ENCODE measurements around the gene CD59. TPM values are rescaled to one million over a fixed set of nuclear protein-coding genes. Genes with fewer than 3 reads are reported as not detected.

Gene CD59
- total and polyA plus RNA-seq, 2 of the 13 experiments (the other 11 are each of a cell fraction or from before 2014, with no cell fraction given): 127 to 289 TPM

DNA sequence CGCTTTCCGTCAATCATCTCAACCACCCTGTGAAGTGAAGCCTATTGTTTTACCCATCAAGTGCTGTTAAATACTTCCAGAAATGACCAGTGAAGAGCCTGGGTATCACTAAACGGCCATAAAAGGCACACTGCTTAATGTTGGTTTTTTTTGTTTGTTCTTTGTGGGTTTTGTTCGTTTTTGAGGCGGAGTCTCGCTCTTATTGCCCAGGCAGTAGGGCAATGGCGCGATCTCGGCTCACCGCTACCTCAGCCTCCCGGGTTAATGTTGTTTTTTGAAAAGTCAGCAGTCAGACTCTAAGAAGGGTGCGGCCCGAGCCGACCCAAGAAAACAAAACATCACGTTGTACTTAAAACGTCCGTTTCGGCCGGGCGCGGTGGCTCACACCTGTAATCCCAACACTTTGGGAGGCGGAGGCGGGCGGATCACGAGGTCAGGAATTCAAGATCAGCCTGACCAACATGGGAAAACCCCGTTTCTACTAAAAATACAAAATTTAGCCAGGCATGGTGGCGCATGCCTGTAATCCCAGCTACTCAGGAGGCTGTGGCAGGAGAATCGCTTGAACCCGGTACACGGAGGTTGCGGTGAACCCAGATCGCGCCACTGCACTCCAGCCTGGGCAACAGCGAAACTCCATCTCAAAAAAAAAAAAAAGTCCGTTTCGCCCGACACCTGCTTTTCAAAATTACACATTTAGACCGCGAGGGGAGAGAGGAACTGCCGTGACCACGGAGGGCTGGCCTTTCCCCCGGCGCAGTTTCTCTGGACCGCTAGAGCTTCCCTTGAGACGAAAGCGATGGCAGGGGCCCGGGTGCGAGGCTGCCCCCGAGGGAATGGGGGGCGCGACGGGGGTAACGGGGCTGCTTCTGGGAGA lies 714 bp downstream of the CD59 start (continued):
- TF ChIP-seq, protein P1, sequence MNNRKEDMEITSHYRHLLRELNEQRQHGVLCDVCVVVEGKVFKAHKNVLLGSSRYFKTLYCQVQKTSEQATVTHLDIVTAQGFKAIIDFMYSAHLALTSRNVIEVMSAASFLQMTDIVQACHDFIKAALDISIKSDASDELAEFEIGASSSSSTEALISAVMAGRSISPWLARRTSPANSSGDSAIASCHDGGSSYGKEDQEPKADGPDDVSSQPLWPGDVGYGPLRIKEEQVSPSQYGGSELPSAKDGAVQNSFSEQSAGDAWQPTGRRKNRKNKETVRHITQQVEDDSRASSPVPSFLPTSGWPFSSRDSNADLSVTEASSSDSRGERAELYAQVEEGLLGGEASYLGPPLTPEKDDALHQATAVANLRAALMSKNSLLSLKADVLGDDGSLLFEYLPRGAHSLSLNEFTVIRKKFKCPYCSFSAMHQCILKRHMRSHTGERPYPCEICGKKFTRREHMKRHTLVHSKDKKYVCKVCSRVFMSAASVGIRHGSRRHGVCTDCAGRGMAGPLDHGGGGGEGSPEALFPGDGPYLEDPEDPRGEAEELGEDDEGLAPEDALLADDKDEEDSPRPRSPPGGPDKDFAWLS (CRISPR knock-in tag; IDR thresholded peaks at IDR 0.05; ENCODE audit: borderline replicate concordance): no peak
- TF ChIP-seq, protein P2, sequence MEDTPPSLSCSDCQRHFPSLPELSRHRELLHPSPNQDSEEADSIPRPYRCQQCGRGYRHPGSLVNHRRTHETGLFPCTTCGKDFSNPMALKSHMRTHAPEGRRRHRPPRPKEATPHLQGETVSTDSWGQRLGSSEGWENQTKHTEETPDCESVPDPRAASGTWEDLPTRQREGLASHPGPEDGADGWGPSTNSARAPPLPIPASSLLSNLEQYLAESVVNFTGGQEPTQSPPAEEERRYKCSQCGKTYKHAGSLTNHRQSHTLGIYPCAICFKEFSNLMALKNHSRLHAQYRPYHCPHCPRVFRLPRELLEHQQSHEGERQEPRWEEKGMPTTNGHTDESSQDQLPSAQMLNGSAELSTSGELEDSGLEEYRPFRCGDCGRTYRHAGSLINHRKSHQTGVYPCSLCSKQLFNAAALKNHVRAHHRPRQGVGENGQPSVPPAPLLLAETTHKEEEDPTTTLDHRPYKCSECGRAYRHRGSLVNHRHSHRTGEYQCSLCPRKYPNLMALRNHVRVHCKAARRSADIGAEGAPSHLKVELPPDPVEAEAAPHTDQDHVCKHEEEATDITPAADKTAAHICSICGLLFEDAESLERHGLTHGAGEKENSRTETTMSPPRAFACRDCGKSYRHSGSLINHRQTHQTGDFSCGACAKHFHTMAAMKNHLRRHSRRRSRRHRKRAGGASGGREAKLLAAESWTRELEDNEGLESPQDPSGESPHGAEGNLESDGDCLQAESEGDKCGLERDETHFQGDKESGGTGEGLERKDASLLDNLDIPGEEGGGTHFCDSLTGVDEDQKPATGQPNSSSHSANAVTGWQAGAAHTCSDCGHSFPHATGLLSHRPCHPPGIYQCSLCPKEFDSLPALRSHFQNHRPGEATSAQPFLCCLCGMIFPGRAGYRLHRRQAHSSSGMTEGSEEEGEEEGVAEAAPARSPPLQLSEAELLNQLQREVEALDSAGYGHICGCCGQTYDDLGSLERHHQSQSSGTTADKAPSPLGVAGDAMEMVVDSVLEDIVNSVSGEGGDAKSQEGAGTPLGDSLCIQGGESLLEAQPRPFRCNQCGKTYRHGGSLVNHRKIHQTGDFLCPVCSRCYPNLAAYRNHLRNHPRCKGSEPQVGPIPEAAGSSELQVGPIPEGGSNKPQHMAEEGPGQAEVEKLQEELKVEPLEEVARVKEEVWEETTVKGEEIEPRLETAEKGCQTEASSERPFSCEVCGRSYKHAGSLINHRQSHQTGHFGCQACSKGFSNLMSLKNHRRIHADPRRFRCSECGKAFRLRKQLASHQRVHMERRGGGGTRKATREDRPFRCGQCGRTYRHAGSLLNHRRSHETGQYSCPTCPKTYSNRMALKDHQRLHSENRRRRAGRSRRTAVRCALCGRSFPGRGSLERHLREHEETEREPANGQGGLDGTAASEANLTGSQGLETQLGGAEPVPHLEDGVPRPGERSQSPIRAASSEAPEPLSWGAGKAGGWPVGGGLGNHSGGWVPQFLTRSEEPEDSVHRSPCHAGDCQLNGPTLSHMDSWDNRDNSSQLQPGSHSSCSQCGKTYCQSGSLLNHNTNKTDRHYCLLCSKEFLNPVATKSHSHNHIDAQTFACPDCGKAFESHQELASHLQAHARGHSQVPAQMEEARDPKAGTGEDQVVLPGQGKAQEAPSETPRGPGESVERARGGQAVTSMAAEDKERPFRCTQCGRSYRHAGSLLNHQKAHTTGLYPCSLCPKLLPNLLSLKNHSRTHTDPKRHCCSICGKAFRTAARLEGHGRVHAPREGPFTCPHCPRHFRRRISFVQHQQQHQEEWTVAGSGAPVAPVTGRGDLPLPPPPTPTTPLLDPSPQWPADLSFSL (CRISPR knock-in tag; IDR thresholded peaks at IDR 0.05): no peak
- TF ChIP-seq STAG1 (CRISPR knock-in tag; IDR thresholded peaks at IDR 0.05) (no peak), FIP1L1 (IDR thresholded peaks at IDR 0.05; ENCODE audit: borderline replicate concordance, insufficient read depth, low read depth, low read length) (no peak), KAT7 (CRISPR knock-in tag; IDR thresholded peaks at IDR 0.05; ENCODE audit: borderline replicate concordance) (0 out of 2 replicates have a peak, but pooled peaks have one; percentile 7), PAX8 (CRISPR knock-in tag; IDR thresholded peaks at IDR 0.05; ENCODE audit: borderline replicate concordance) (no peak), MYNN (CRISPR knock-in tag; IDR thresholded peaks at IDR 0.05; ENCODE audit: low read depth) (no peak), KDM4B (CRISPR knock-in tag; IDR thresholded peaks at IDR 0.05) (no peak)
- TF ChIP-seq, protein P3, sequence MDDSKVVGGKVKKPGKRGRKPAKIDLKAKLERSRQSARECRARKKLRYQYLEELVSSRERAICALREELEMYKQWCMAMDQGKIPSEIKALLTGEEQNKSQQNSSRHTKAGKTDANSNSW (CRISPR knock-in tag; IDR thresholded peaks at IDR 0.05; ENCODE audit: borderline replicate concordance): no peak
- TF ChIP-seq, protein P4, sequence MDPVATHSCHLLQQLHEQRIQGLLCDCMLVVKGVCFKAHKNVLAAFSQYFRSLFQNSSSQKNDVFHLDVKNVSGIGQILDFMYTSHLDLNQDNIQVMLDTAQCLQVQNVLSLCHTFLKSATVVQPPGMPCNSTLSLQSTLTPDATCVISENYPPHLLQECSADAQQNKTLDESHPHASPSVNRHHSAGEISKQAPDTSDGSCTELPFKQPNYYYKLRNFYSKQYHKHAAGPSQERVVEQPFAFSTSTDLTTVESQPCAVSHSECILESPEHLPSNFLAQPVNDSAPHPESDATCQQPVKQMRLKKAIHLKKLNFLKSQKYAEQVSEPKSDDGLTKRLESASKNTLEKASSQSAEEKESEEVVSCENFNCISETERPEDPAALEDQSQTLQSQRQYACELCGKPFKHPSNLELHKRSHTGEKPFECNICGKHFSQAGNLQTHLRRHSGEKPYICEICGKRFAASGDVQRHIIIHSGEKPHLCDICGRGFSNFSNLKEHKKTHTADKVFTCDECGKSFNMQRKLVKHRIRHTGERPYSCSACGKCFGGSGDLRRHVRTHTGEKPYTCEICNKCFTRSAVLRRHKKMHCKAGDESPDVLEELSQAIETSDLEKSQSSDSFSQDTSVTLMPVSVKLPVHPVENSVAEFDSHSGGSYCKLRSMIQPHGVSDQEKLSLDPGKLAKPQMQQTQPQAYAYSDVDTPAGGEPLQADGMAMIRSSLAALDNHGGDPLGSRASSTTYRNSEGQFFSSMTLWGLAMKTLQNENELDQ (CRISPR knock-in tag; IDR thresholded peaks at IDR 0.05; ENCODE audit: borderline replicate concordance): no peak
- TF ChIP-seq, protein P5, sequence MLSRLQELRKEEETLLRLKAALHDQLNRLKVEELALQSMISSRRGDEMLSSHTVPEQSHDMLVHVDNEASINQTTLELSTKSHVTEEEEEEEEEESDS (CRISPR knock-in tag; IDR thresholded peaks at IDR 0.05; ENCODE audit: borderline replicate concordance): no peak
- TF ChIP-seq, protein P6, sequence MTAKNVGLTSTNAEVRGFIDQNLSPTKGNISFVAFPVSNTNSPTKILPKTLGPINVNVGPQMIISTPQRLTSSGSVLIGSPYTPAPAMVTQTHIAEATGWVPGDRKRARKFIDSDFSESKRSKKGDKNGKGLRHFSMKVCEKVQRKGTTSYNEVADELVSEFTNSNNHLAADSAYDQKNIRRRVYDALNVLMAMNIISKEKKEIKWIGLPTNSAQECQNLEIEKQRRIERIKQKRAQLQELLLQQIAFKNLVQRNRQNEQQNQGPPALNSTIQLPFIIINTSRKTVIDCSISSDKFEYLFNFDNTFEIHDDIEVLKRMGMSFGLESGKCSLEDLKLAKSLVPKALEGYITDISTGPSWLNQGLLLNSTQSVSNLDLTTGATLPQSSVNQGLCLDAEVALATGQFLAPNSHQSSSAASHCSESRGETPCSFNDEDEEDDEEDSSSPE (CRISPR knock-in tag; IDR thresholded peaks at IDR 0.05): no peak

Measured in HepG2 (cell line).